K562 (cell line): ENCODE results near the gene PAAF1. TPM values are rescaled to one million over a fixed set of nuclear protein-coding genes. Genes with fewer than 3 reads are reported as not detected.

ENCODE experiments used
- ATAC-seq: fragments of 200-7000 bp; cut with Tn5 transposase; 3 replicates; pipeline ENCODE4 v1.9.1; 2020; ENCODE audit warnings: moderate library complexity
- BruUV-seq: library from RNA; stranded (reverse); fragments of 400-500 nt; replicated peaks from 2 replicates; lab custom pipeline; 2021; lab: Mats Ljungman, UMichigan
- CTCF ChIA-PET: fragments of 300-600 bp; formaldehyde crosslinking; extraction: SDS; loops from one replicate; lab custom pipeline; 2021; ENCODE audit warnings: low intra/inter-chr PET ratio; lab: Yijun Ruan, JAX
- POLR2A ChIA-PET: fragments of 300-600, 350-650 bp; sonication (Branson Sonifier 250); formaldehyde crosslinking; extraction: SDS; loops from one replicate; lab custom pipeline; 2021; ENCODE audit warnings: antibody characterized with exemption, inconsistent platforms; lab: Yijun Ruan, JAX
- DNase-seq, 4 experiments: peaks; one replicate each; pipeline versions ENCODE4 v3.0.0 to v3.0.0-alpha.2; 2011 to 2018; ENCODE audit warnings: low spot score in 3 of 4, mixed read lengths in 3 of 4; ENCODE audit errors: extremely low read depth in 1 of 4
- FAIRE-seq: peaks from 2 replicates; lab custom pipeline; 2011; peaks lifted over from hg19 to GRCh38; lab: Jason Lieb, UNC
- H2AFZ ChIP-seq: 2 replicates; pipeline ENCODE4 v1.6.0; 2011; ENCODE audit warnings: low read depth, low read length, control low read depth, inconsistent platforms
- H3K27ac ChIP-seq: fragments of 200-600 bp; 3 replicates; pipeline ENCODE4 v1.8.0; 2011; ENCODE audit warnings: low read depth, mild to moderate bottlenecking, control low read depth, inconsistent platforms, low read length, moderate library complexity, mixed read lengths; ENCODE audit errors: extremely low read depth
- H3K27me3 ChIP-seq, 2 experiments: fragments of 300-600 bp in 1 of 2; 2 replicates in 1 of 2; 3 replicates in 1 of 2; pipeline versions ENCODE4 v1.6.0 to v1.8.0; 2011; ENCODE audit warnings: inconsistent platforms in 2 of 2, low read length in 2 of 2, mild to moderate bottlenecking in 1 of 2, mixed read lengths in 1 of 2, moderate library complexity in 1 of 2; ENCODE audit not compliant: control insufficient read depth in 2 of 2, insufficient read depth in 2 of 2
- H3K36me3 ChIP-seq: fragments of 300-600 bp; 3 replicates; pipeline ENCODE4 v1.8.0; 2011; ENCODE audit warnings: mild to moderate bottlenecking, low read length, inconsistent platforms; ENCODE audit not compliant: control insufficient read depth, insufficient read depth
- H3K4me1 ChIP-seq, 2 experiments: fragments of 200-600 bp in 1 of 2; replicated peaks in 1 of 2; 2 replicates in 1 of 2; 3 replicates in 1 of 2; pipeline versions ENCODE4 v1.5.1 to v1.8.0; 2011; ENCODE audit warnings: inconsistent platforms in 2 of 2, low read length in 2 of 2, mild to moderate bottlenecking in 1 of 2, mixed read lengths in 1 of 2, moderate library complexity in 1 of 2; ENCODE audit not compliant: control insufficient read depth in 2 of 2, insufficient read depth in 2 of 2
- H3K4me2 ChIP-seq: 2 replicates; pipeline ENCODE4 v1.6.1; 2011; ENCODE audit warnings: low read length, control low read depth, inconsistent platforms, mixed read lengths; ENCODE audit not compliant: insufficient read depth
- H3K4me3 ChIP-seq: fragments of 200-600 bp; sonication (generic), shearing (Covaris generic); 2 replicates; pipeline ENCODE4 v1.5.1; 2016; ENCODE audit warnings: control low read depth, inconsistent platforms
- H3K79me2 ChIP-seq: fragments of 200-600 bp; 3 replicates; pipeline ENCODE4 v1.8.0; 2011; ENCODE audit warnings: low read length, inconsistent platforms; ENCODE audit not compliant: control insufficient read depth, insufficient read depth
- H3K9ac ChIP-seq, 2 experiments: 2 replicates each; pipeline versions ENCODE4 v1.6.0 to v1.6.1; 2011; ENCODE audit warnings: low read depth in 2 of 2, low read length in 2 of 2, control low read depth in 1 of 2, inconsistent platforms in 1 of 2, mild to moderate bottlenecking in 1 of 2, mixed read lengths in 1 of 2; ENCODE audit not compliant: insufficient read depth in 1 of 2
- H3K9me1 ChIP-seq: one replicate; pipeline ENCODE4 v1.6.0; 2011; ENCODE audit warnings: inconsistent platforms, mild to moderate bottlenecking, low read length, moderate library complexity; ENCODE audit not compliant: control insufficient read depth, insufficient read depth
- H3K9me3 ChIP-seq: replicated peaks from 2 replicates; pipeline ENCODE4 v1.5.1; 2011; ENCODE audit warnings: low read depth, low read length, inconsistent platforms; ENCODE audit not compliant: control insufficient read depth, insufficient read depth
- H4K20me1 ChIP-seq: replicated peaks from 2 replicates; pipeline ENCODE4 v1.6.1; 2011; ENCODE audit warnings: low read length, inconsistent platforms, mixed read lengths; ENCODE audit not compliant: control insufficient read depth, insufficient read depth
- ARNT ChIP-seq, 2 experiments: fragments of 450-650 bp; IDR thresholded peaks; 2 replicates each; pipeline ENCODE4 v1.6.1; 2016; ENCODE audit warnings: mild to moderate bottlenecking in 1 of 2
- HDGF ChIP-seq: fragments of 450-650 bp; IDR thresholded peaks from 2 replicates; pipeline ENCODE4 v1.6.1; 2016
- HIVEP1 ChIP-seq: fragments of 250-450 bp; sonication (Bioruptor Pico); IDR thresholded peaks from 2 replicates; pipeline ENCODE4 v1.4.0; 2020; ENCODE audit warnings: mild to moderate bottlenecking
- KLF6 ChIP-seq: fragments of 250-450 bp; sonication (Bioruptor Pico); IDR thresholded peaks from 2 replicates; pipeline ENCODE4 v1.4.0; 2020; ENCODE audit warnings: mild to moderate bottlenecking, moderate library complexity, borderline replicate concordance
- NR2C1 ChIP-seq, 2 experiments: fragments of 450-650 bp; IDR thresholded peaks; 2 replicates each; pipeline ENCODE4 v1.6.1; 2017; ENCODE audit warnings: mild to moderate bottlenecking in 2 of 2, antibody characterized with exemption in 1 of 2, inconsistent platforms in 1 of 2, missing compliant biosample characterization in 1 of 2, missing genetic modification characterization in 1 of 2
- RBM39 ChIP-seq: fragments of 200-400 bp; formaldehyde crosslinking; optimal IDR thresholded peaks from 2 replicates; pipeline ENCODE3; 2018; ENCODE audit warnings: low read depth, low read length
- SPI1 ChIP-seq: IDR thresholded peaks from 2 replicates; pipeline ENCODE4 v1.6.1; 2011; ENCODE audit warnings: low read depth, low read length, control low read depth, borderline replicate concordance
- ZNF121 ChIP-seq: sonication (generic); formaldehyde crosslinking; conservative IDR thresholded peaks from 2 replicates; pipeline ENCODE4 v1.8.0; 2022; ENCODE audit warnings: missing genetic modification reagents
- ZNF717 ChIP-seq: fragments of 250-450 bp; sonication (Bioruptor Pico); IDR thresholded peaks from 2 replicates; pipeline ENCODE4 v1.5.0; 2021
- WGBS: fragments of 100-300 bp; shearing (Covaris generic); methylation state at CpG from one replicate; pipeline ENCODE4 v1.1.6; 2016; ENCODE audit warnings: low coverage, mixed read lengths; ENCODE audit not compliant: insufficient coverage; ENCODE audit errors: missing lambda C conversion rate; 5-methylcytosine and 5-hydroxymethylcytosine counted together
- in situ Hi-C: fragments of 300-500 bp; cut with MboI; formaldehyde crosslinking; loops from 4 replicates; pipeline ENCODE4 v1.15.0; 2018; ENCODE audit warnings: inconsistent platforms, mixed read lengths
- intact Hi-C: fragments of 100-400 bp; cut with micrococcal nuclease; formaldehyde crosslinking; loops from 2 replicates; pipeline ENCODE4 v1.14.2; 2022
- polyA plus RNA-seq, 8 experiments: library from polyadenylated mRNA; depleted of rRNA in 4 of 8; stranded (reverse) in 5 of 8; unstranded in 3 of 8; fragments of >200 nt; fragmentation: Nextera tagmentation in 2 of 8; fragmentation: Illumina TruSeq in 1 of 8; extraction: Ambion mirVana in 2 of 8; extraction: Trizol in 1 of 8; gene quantifications; 2 replicates each; pipeline versions ENCODE4 v1.2.1 to v1.2.3, GENCODE V29; 2011 to 2014; ENCODE audit warnings: inconsistent platforms in 1 of 8, missing spikeins in 1 of 8
- total RNA-seq, 7 experiments: library from RNA; depleted of rRNA in 6 of 7; stranded (reverse); fragments of >200 nt in 6 of 7; fragmentation: Illumina TruSeq in 2 of 7; extraction: Trizol in 2 of 7; gene quantifications; 2 replicates each; pipeline versions ENCODE4 v1.2.1 to v1.2.3, GENCODE V29; 2011 to 2021; ENCODE audit warnings: low replicate concordance in 1 of 7
- TF ChIP-seq, protein P1 (sequence below): fragments of 250-450 bp; sonication (Bioruptor Pico); IDR thresholded peaks from 2 replicates; pipeline ENCODE4 v1.8.0; 2022; ENCODE audit warnings: inconsistent platforms, mild to moderate bottlenecking, moderate library complexity, borderline replicate concordance
- TF ChIP-seq, protein P2 (sequence below): fragments of 250-450 bp; sonication (Bioruptor Pico); IDR thresholded peaks from 2 replicates; pipeline ENCODE4 v1.5.1; 2021; ENCODE audit warnings: mild to moderate bottlenecking

PAAF1 gene
- total and polyA plus RNA-seq, 9 of the 15 experiments (the other 6 are each of a cell fraction or from before 2014, with no cell fraction given) = 13.5 to 78.6 (median 23.3) TPM

DNA sequence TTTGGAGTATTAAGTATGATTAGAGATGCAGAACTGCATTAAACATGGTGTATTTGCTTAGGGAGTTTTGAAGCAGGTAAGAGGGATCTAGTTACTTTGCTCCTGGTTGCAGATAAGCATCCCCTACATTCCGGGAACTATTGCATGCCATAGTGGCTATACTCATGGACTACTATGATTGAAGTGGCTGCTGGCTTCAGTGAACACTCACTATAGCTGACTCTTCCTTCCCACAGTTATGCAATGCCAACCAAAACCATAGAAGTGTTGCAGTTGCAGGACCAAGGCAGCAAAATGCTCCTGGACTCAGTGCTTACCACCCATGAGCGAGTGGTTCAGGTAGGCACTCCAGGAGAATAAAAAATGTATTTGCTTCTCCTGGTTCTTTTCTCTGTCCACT is 17.1 kb upstream of the PAAF1 start:
- BruUV-seq = no TSS peak
- Histone ChIP-seq H3K4me1 (peaks cover 0 to 3% of the 10 kb centered on the region in 2 experiments; a peak in 2 of 5 replicates), H4K20me1 (no peaks in the 10 kb centered on the region), H3K27me3 (no peaks in the 10 kb centered on the region), H2AFZ (no peak overlapping the region), H3K36me3 (peaks cover 35% of the 10 kb centered on the region), H3K9me1 (no peaks in the 10 kb centered on the region), H3K79me2 (no peaks in the 10 kb centered on the region), H3K9me3 (no peaks in the 10 kb centered on the region), H3K9ac (no peak overlapping the region), H3K4me3 (no peak overlapping the region)
- WGBS = 61% methylated on average over 2 of the region's 2 CpGs
- ChIA-PET POLR2A (no interaction called here), CTCF (no interaction called here)
- no peak for FAIRE-seq
- no peak for DNase-seq
- in situ Hi-C loops (no loop called here), intact Hi-C loops (no loop called here)
- no peak for ATAC-seq
- TF ChIP-seq NR2C1 (IDR thresholded peaks at IDR 0.05) (no peak), NR2C1 (tag; IDR thresholded peaks at IDR 0.05) (no peak), SPI1 (no peak), ZNF121 (CRISPR knock-in tag) (no peak), KLF6 (CRISPR knock-in tag) (no peak), RBM39 (no peak), HDGF (no peak), ARNT (IDR thresholded peaks at IDR 0.05) (no peak), HIVEP1 (CRISPR knock-in tag) (no peak), ZNF717 (CRISPR knock-in tag) (no peak)
- TF ChIP-seq, protein P1, sequence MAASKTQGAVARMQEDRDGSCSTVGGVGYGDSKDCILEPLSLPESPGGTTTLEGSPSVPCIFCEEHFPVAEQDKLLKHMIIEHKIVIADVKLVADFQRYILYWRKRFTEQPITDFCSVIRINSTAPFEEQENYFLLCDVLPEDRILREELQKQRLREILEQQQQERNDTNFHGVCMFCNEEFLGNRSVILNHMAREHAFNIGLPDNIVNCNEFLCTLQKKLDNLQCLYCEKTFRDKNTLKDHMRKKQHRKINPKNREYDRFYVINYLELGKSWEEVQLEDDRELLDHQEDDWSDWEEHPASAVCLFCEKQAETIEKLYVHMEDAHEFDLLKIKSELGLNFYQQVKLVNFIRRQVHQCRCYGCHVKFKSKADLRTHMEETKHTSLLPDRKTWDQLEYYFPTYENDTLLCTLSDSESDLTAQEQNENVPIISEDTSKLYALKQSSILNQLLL (CRISPR knock-in tag) = no peak
- TF ChIP-seq, protein P2, sequence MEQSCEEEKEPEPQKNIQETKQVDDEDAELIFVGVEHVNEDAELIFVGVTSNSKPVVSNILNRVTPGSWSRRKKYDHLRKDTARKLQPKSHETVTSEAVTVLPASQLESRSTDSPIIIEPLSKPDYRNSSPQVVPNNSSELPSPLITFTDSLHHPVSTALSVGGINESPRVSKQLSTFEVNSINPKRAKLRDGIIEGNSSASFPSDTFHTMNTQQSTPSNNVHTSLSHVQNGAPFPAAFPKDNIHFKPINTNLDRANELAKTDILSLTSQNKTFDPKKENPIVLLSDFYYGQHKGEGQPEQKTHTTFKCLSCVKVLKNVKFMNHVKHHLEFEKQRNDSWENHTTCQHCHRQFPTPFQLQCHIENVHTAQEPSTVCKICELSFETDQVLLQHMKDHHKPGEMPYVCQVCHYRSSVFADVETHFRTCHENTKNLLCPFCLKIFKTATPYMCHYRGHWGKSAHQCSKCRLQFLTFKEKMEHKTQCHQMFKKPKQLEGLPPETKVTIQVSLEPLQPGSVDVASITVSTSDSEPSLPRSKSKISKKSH (CRISPR knock-in tag) = no peak
- TF ChIP-seq, all 486 proteins: peak for 0
- H3K27ac ChIP-seq = no peak overlapping the region
- no peak overlapping the region for H3K4me2 ChIP-seq
